Endothelial cell of umbilical vein (primary cell): ENCODE data around the gene NLRP6. TPM values are rescaled to one million over a fixed set of nuclear protein-coding genes. Genes with fewer than 3 reads are reported as not detected.

Experiments
- BruUV-seq: library from RNA; stranded (reverse); fragments of 400-500 nt; replicated peaks from 2 replicates; lab custom pipeline; 2021; lab: Mats Ljungman, UMichigan
- CTCF ChIA-PET: fragments of 300-600, 350-600 bp; sonication (Branson Sonifier 250); formaldehyde crosslinking; loops from one replicate; lab custom pipeline; 2021; ENCODE audit warnings: antibody characterized with exemption, inconsistent platforms; lab: Charles Lee
- POLR2A ChIA-PET: fragments of 300-600, 350-600 bp; sonication (Branson Sonifier 250); formaldehyde crosslinking; loops from one replicate; lab custom pipeline; 2021; ENCODE audit warnings: antibody characterized with exemption, inconsistent platforms; lab: Charles Lee
- DNase-seq: peaks from one replicate; pipeline ENCODE4 v3.0.0-alpha.2; 2011; ENCODE audit warnings: low read depth, low spot score
- FAIRE-seq: peaks from 2 replicates; lab custom pipeline; 2011; peaks lifted over from hg19 to GRCh38; lab: Jason Lieb, UNC
- H2AFZ ChIP-seq: 2 replicates; pipeline ENCODE4 v1.6.0; 2012; ENCODE audit warnings: low read depth, low read length, control low read depth, inconsistent platforms
- H3K27ac ChIP-seq: 2 replicates; pipeline ENCODE4 v1.5.1; 2011; ENCODE audit warnings: low read depth, mild to moderate bottlenecking, control low read depth, low read length, moderate library complexity; ENCODE audit not compliant: insufficient read depth
- H3K27me3 ChIP-seq, 2 experiments: 2 replicates each; pipeline versions ENCODE4 v1.6.0 to v1.6.1; 2011; ENCODE audit warnings: low read length in 2 of 2, mixed read lengths in 1 of 2; ENCODE audit not compliant: control insufficient read depth in 2 of 2, insufficient read depth in 2 of 2
- H3K36me3 ChIP-seq, 2 experiments: 2 replicates in 1 of 2; 3 replicates in 1 of 2; pipeline ENCODE4 v1.5.1; 2011; ENCODE audit warnings: low read length in 2 of 2, mild to moderate bottlenecking in 1 of 2, moderate library complexity in 1 of 2; ENCODE audit not compliant: control insufficient read depth in 2 of 2, insufficient read depth in 2 of 2; ENCODE audit errors: extremely low read depth in 1 of 2
- H3K4me1 ChIP-seq: 3 replicates; pipeline ENCODE4 v1.5.1; 2011; ENCODE audit warnings: mild to moderate bottlenecking, low read length; ENCODE audit not compliant: control insufficient read depth, insufficient read depth; ENCODE audit errors: extremely low read depth
- H3K4me2 ChIP-seq: 2 replicates; pipeline ENCODE4 v1.6.1; 2011; ENCODE audit warnings: low read length, control low read depth, mixed read lengths; ENCODE audit not compliant: insufficient read depth
- H3K4me3 ChIP-seq, 3 experiments: fragments of 200-600 bp in 1 of 3; sonication (generic), shearing (Covaris generic) in 1 of 3; replicated peaks in 1 of 3; 2 replicates each; pipeline ENCODE4 v1.5.1; 2011 to 2016; ENCODE audit warnings: control low read depth in 3 of 3, low read length in 3 of 3, mild to moderate bottlenecking in 2 of 3, inconsistent platforms in 1 of 3, low read depth in 1 of 3, moderate library complexity in 1 of 3; ENCODE audit not compliant: insufficient read depth in 1 of 3
- H3K79me2 ChIP-seq: 2 replicates; pipeline ENCODE4 v1.6.0; 2012; ENCODE audit warnings: low read length, inconsistent platforms; ENCODE audit not compliant: control insufficient read depth, insufficient read depth
- H3K9ac ChIP-seq: replicated peaks from 2 replicates; pipeline ENCODE3; 2011; ENCODE audit warnings: low read length, control low read depth; ENCODE audit not compliant: insufficient read depth; ENCODE audit errors: extremely low read depth
- H3K9me1 ChIP-seq: replicated peaks from 3 replicates; pipeline ENCODE4 v1.6.0; 2011; ENCODE audit warnings: mild to moderate bottlenecking, low read length; ENCODE audit not compliant: control insufficient read depth, insufficient read depth; ENCODE audit errors: extremely low read depth
- H3K9me3 ChIP-seq: replicated peaks from 2 replicates; pipeline ENCODE4 v1.5.1; 2012; ENCODE audit warnings: low read length, inconsistent platforms; ENCODE audit not compliant: control insufficient read depth, insufficient read depth
- H4K20me1 ChIP-seq: replicated peaks from 2 replicates; pipeline ENCODE3; 2011; ENCODE audit warnings: mild to moderate bottlenecking, low read length; ENCODE audit not compliant: control insufficient read depth, insufficient read depth; ENCODE audit errors: extremely low read depth
- CTCF ChIP-seq, 2 donors: IDR thresholded peaks; 1 replicate in 1 of 2; 2 replicates in 1 of 2; pipeline ENCODE4 v1.5.1; 2011; ENCODE audit warnings: low read length in 2 of 2, mild to moderate bottlenecking in 2 of 2, moderate library complexity in 2 of 2, control low read depth in 1 of 2, inconsistent platforms in 1 of 2, low read depth in 1 of 2; ENCODE audit not compliant: insufficient read depth in 1 of 2; ENCODE audit errors: extremely low read depth in 1 of 2
- EZH2 ChIP-seq: IDR thresholded peaks from 2 replicates; pipeline ENCODE4 v1.6.1; 2012; ENCODE audit warnings: borderline replicate concordance, low read depth, mild to moderate bottlenecking, moderate library complexity, low read length, inconsistent platforms; ENCODE audit not compliant: severe bottlenecking
- FOS ChIP-seq: IDR thresholded peaks from 2 replicates; pipeline ENCODE4 v1.6.1; 2011; ENCODE audit warnings: mild to moderate bottlenecking, low read length, moderate library complexity, borderline replicate concordance; ENCODE audit not compliant: insufficient read depth
- GATA2 ChIP-seq: IDR thresholded peaks from 2 replicates; pipeline ENCODE4 v1.7.0; 2011; ENCODE audit warnings: low read depth, mild to moderate bottlenecking, moderate library complexity, mixed read lengths, low read length; ENCODE audit not compliant: insufficient read length, insufficient read depth
- JUN ChIP-seq: IDR thresholded peaks from 2 replicates; pipeline ENCODE4 v1.6.1; 2011; ENCODE audit warnings: borderline replicate concordance, low read depth; ENCODE audit not compliant: insufficient read length, insufficient read depth
- MYC ChIP-seq: IDR thresholded peaks from one replicate; pipeline ENCODE4 v1.6.1; 2011; ENCODE audit warnings: mild to moderate bottlenecking, low read depth, low read length
- POLR2A ChIP-seq: IDR thresholded peaks from 2 replicates; pipeline ENCODE4 v1.6.1; 2012; ENCODE audit warnings: low read depth, mild to moderate bottlenecking, control low read depth, low read length
- POLR2AphosphoS5 ChIP-seq: IDR thresholded peaks from 2 replicates; pipeline ENCODE4 v1.6.1; 2012; ENCODE audit warnings: low read depth, mild to moderate bottlenecking, control low read depth, low read length, moderate library complexity; ENCODE audit not compliant: insufficient read depth
- dilution Hi-C: fragments of 300-500 bp; cut with MboI; formaldehyde crosslinking; loops from one replicate; pipeline ENCODE4 v1.15.0; 2019; ENCODE audit warnings: low sequenced_read_pairs; ENCODE audit not compliant: extremely low pct_ligation_motif_present
- intact Hi-C: fragments of 100-400 bp; cut with micrococcal nuclease; formaldehyde crosslinking; loops from one replicate; pipeline ENCODE4 v1.10.0; 2022
- polyA plus RNA-seq, 4 experiments: library from polyadenylated mRNA; depleted of rRNA in 3 of 4; stranded (reverse) in 3 of 4; unstranded in 1 of 4; fragments of >200 nt; gene quantifications; 2 replicates each; pipeline versions ENCODE4 v1.2.1 to v1.2.3, GENCODE V29; 2011 to 2012; ENCODE audit warnings: missing spikeins in 1 of 4
- total RNA-seq: library from RNA; stranded (reverse); gene quantifications from 2 replicates; pipeline ENCODE4 v1.2.3, GENCODE V29; 2021
- TF ChIP-seq, protein P1 (sequence below): IDR thresholded peaks from 2 replicates; pipeline ENCODE4 v1.6.1; 2011; ENCODE audit not compliant: insufficient read depth, insufficient read length

The NLRP6 gene
- total and polyA plus RNA-seq, 2 donors (not counting 3 experiments of a cell fraction or from before 2014, with no cell fraction given), result not detected

DNA sequence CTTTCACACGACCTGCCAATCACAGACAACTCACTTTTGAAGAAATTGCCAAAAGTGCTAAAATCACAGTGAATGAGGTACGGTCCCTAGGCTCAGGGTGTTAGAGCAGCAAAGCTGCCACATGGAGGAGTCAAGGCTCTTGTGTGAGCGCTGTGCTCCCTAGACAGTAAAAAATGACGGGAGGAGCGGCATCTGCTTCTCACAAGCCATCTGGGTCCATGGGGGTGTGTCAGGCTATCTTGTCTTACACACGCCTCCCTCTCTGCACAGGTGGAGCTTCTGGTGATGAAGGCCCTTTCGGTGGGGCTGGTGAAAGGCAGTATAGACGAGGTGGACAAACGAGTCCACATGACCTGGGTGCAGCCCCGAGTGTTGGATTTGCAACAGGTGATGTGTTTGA lies 26.7 kb upstream of the NLRP6 start:
- H3K36me3 ChIP-seq, result peaks cover 18 to 40% of the 10 kb centered on the region in 2 experiments
- POLR2A ChIA-PET, result no interaction called here

More for the DNA sequence above, 26.7 kb upstream of the NLRP6 start:
- Histone ChIP-seq H2AFZ (no peak overlapping the region), H3K4me3 (no peak overlapping the region), H3K79me2 (no peaks in the 10 kb centered on the region), H3K27me3 (no peaks in the 10 kb centered on the region), H3K4me1 (no peaks in the 10 kb centered on the region), H3K9me3 (no peaks in the 10 kb centered on the region), H4K20me1 (no peaks in the 10 kb centered on the region), H3K27ac (no peak overlapping the region), H3K4me2 (no peak overlapping the region), H3K9ac (no peak overlapping the region), H3K9me1 (no peaks in the 10 kb centered on the region)
- TF ChIP-seq POLR2A, result no peak
- no peak for TF ChIP-seq POLR2AphosphoS5
- no peak for TF ChIP-seq GATA2
- TF ChIP-seq FOS, result no peak
- TF ChIP-seq EZH2, result no peak
- TF ChIP-seq MYC, result no peak
- no peak for TF ChIP-seq CTCF (IDR thresholded peaks at IDR 0.05; ENCODE audit: extremely low read depth in 1 of 2, insufficient read depth in 1 of 2, low read depth in 1 of 2, low read length in 2 of 2)
- TF ChIP-seq, protein P1, sequence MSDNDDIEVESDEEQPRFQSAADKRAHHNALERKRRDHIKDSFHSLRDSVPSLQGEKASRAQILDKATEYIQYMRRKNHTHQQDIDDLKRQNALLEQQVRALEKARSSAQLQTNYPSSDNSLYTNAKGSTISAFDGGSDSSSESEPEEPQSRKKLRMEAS, result no peak
- no peak for TF ChIP-seq JUN
- FAIRE-seq, result no peak
- intact Hi-C loops, result loop anchor here (2.0 to 5.0 kb wide), 2 partner anchors 105 to 196 kb away; no protein-coding TSS in a partner anchor
- DNase-seq, result no peak
- dilution Hi-C loops, result no loop called here
- BruUV-seq, result no TSS peak
- CTCF ChIA-PET, result interaction anchor here (0.7 to 5.0 kb wide), 18 partner anchors 10 to 199 kb away, joined by 3 to 71 read pairs (median 10); partner anchors contain the start of genes PSMD13 and PTDSS2
